GM12865 (cell line): ENCODE data around the gene HAT1.

Experiments used
- DNase-seq: peaks from one replicate; pipeline ENCODE4 v3.0.0; 2010; ENCODE audit warnings: low read depth
- H3K4me3 ChIP-seq: 2 replicates; pipeline ENCODE4 v1.5.1; 2011; ENCODE audit warnings: mild to moderate bottlenecking, low read depth, low read length, control low read depth
- CTCF ChIP-seq: IDR thresholded peaks from 2 replicates; pipeline ENCODE4 v1.5.1; 2011; ENCODE audit warnings: low read length, control low read depth, low read depth, inconsistent platforms; ENCODE audit not compliant: insufficient read depth; ENCODE audit errors: missing control alignments

Gene HAT1

GRCh38 chr2:171999604-172000469, 77.6 kb downstream of the HAT1 start, which contains the start of gene METAP1D:
Gene METAP1D, plus strand, starts transcription at chr2:171999953. Its CDS starts 17 bp downstream, at chr2:171999970.
- DNase-seq, result peak; percentile 95
- TF ChIP-seq CTCF, result no peak
- H3K4me3 ChIP-seq, result peak within 1 kb of the TSS; percentile 99

- no peak for DNase-seq
- peak overlapping the region; percentile 99 for H3K4me3 ChIP-seq
- TF ChIP-seq CTCF, result no peak
These were observed 78.6 kb downstream of the HAT1 start for GRCh38 chr2:172000696-172001361.

GRCh38 chr2:172007372-172007771, 85.1 kb downstream of the HAT1 start:
- no peak overlapping the region for H3K4me3 ChIP-seq
- TF ChIP-seq CTCF, result no peak
- DNase-seq, result no peak

GRCh38 chr2:172009823-172010222, 87.6 kb downstream of the HAT1 start:
- H3K4me3 ChIP-seq, result no peak overlapping the region
- TF ChIP-seq CTCF, result no peak
- DNase-seq, result no peak

- no peak overlapping the region for H3K4me3 ChIP-seq
- TF ChIP-seq CTCF, result no peak
- DNase-seq, result peak; percentile 28
These were observed 89.7 kb downstream of the HAT1 start for GRCh38 chr2:172011812-172012575.

GRCh38 chr2:172012677-172013391, 90.6 kb downstream of the HAT1 start:
- no peak overlapping the region for H3K4me3 ChIP-seq
- DNase-seq, result peak; percentile 11
- TF ChIP-seq CTCF, result no peak
